Left ventricle myocardium inferior (tissue), 1 donor: ENCODE results near the gene PDLIM5. TPM values are rescaled to one million over a fixed set of nuclear protein-coding genes. Genes with fewer than 3 reads are reported as not detected.

ENCODE experiments used
- DNase-seq: peaks from one replicate; pipeline ENCODE4 v3.0.0-alpha.2; 2020
- H3K27ac ChIP-seq: fragments of 200-600 bp; replicated peaks from 2 replicates; pipeline ENCODE4 v1.8.0; 2021
- H3K27me3 ChIP-seq: fragments of 200-600 bp; 2 replicates; pipeline ENCODE4 v1.8.0; 2021; ENCODE audit warnings: low read depth
- H3K36me3 ChIP-seq: fragments of 200-600 bp; 2 replicates; pipeline ENCODE4 v1.8.0; 2021
- H3K4me1 ChIP-seq: fragments of 200-600 bp; 2 replicates; pipeline ENCODE4 v1.8.0; 2021
- H3K4me3 ChIP-seq: fragments of 200-600 bp; 2 replicates; pipeline ENCODE4 v1.8.0; 2021; ENCODE audit warnings: mild to moderate bottlenecking, moderate library complexity
- H3K9me3 ChIP-seq: fragments of 200-600 bp; replicated peaks from 2 replicates; pipeline ENCODE4 v1.8.0; 2021
- CTCF ChIP-seq: fragments of 200-600 bp; IDR thresholded peaks from 2 replicates; pipeline ENCODE4 v1.8.0; 2021; ENCODE audit warnings: antibody characterized with exemption, mild to moderate bottlenecking, borderline replicate concordance
- intact Hi-C: fragments of 100-400 bp; cut with micrococcal nuclease; formaldehyde crosslinking; loops from one replicate; pipeline ENCODE4 v1.11.0; 2022
- total RNA-seq: library from RNA; stranded (reverse); fragmentation: NEBNext Ultra II Directional; extraction: Animal tissue kit (Norgen Biotek cat#: 25700); gene quantifications from one replicate; pipeline ENCODE4 v1.2.1, GENCODE V29; 2021
- donor health status: DM: no; HTN: yes; CAD: no; lungs with severe emphysema.

The PDLIM5 gene
- total RNA-seq, 1 donor from 2014 or later, result 982 TPM

- no peak for DNase-seq
- no peak overlapping the region for H3K27ac ChIP-seq
- TF ChIP-seq CTCF, result no peak
- peaks cover 28% of the 10 kb centered on the region for H3K4me1 ChIP-seq
- H3K36me3 ChIP-seq, result no peaks in the 10 kb centered on the region
- H3K9me3 ChIP-seq, result no peaks in the 10 kb centered on the region
- intact Hi-C loops, result no loop called here
- no peak overlapping the region for H3K4me3 ChIP-seq
- no peaks in the 10 kb centered on the region for H3K27me3 ChIP-seq
Observed at GRCh38 chr4:94448815-94449375, 2.8 kb upstream of the PDLIM5 start.

- Histone ChIP-seq H3K27me3 (no peaks in the 10 kb centered on the region), H3K9me3 (no peaks in the 10 kb centered on the region), H3K4me1 (peaks cover 51% of the 10 kb centered on the region), H3K4me3 (peak overlapping the region; percentile 98), H3K27ac (peak overlapping the region; percentile 99), H3K36me3 (peaks cover 12% of the 10 kb centered on the region)
- no peak for TF ChIP-seq CTCF
- no peak for DNase-seq
- intact Hi-C loops, result no loop called here
Observed at GRCh38 chr4:94451051-94451694, 569 bp upstream of the PDLIM5 start.

- peak overlapping the region; percentile 99 for H3K27ac ChIP-seq
- H3K36me3 ChIP-seq, result peaks cover 20% of the 10 kb centered on the region
- no peaks in the 10 kb centered on the region for H3K27me3 ChIP-seq
- no peaks in the 10 kb centered on the region for H3K9me3 ChIP-seq
- intact Hi-C loops, result no loop called here
- no peak for TF ChIP-seq CTCF
- peaks cover 61% of the 10 kb centered on the region for H3K4me1 ChIP-seq
- peak overlapping the region; percentile 98 for H3K4me3 ChIP-seq
- peak; percentile 88 for DNase-seq
Observed at GRCh38 chr4:94452476-94453371, 982 bp downstream of the PDLIM5 start.

GRCh38 chr4:94453391-94453963 lies 1.7 kb downstream of the PDLIM5 start:
- H3K36me3 ChIP-seq, result peaks cover 20% of the 10 kb centered on the region
- no peaks in the 10 kb centered on the region for H3K9me3 ChIP-seq
- no peaks in the 10 kb centered on the region for H3K27me3 ChIP-seq
- no peak for TF ChIP-seq CTCF
- DNase-seq, result no peak
- H3K4me1 ChIP-seq, result peaks cover 69% of the 10 kb centered on the region
- peak overlapping the region; percentile 98 for H3K4me3 ChIP-seq
- intact Hi-C loops, result no loop called here
- peak overlapping the region; percentile 99 for H3K27ac ChIP-seq

GRCh38 chr4:94454405-94454804 lies 2.7 kb downstream of the PDLIM5 start:
- peak overlapping the region; percentile 98 for H3K4me3 ChIP-seq
- H3K27me3 ChIP-seq, result no peaks in the 10 kb centered on the region
- no peak for DNase-seq
- no peak for TF ChIP-seq CTCF
- H3K27ac ChIP-seq, result peak overlapping the region; percentile 99
- H3K4me1 ChIP-seq, result peaks cover 78% of the 10 kb centered on the region
- intact Hi-C loops, result no loop called here
- peaks cover 20% of the 10 kb centered on the region for H3K36me3 ChIP-seq
- no peaks in the 10 kb centered on the region for H3K9me3 ChIP-seq
